HL-60/S4 (cell line): Measurements from ENCODE around the gene KLF6.

Experiments
- in situ Hi-C: fragments of 300-500 bp; cut with MboI; formaldehyde crosslinking; loops from 2 replicates; pipeline ENCODE4 v1.14.3; 2022; ENCODE audit warnings: low sequenced_read_pairs

Gene KLF6

DNA sequence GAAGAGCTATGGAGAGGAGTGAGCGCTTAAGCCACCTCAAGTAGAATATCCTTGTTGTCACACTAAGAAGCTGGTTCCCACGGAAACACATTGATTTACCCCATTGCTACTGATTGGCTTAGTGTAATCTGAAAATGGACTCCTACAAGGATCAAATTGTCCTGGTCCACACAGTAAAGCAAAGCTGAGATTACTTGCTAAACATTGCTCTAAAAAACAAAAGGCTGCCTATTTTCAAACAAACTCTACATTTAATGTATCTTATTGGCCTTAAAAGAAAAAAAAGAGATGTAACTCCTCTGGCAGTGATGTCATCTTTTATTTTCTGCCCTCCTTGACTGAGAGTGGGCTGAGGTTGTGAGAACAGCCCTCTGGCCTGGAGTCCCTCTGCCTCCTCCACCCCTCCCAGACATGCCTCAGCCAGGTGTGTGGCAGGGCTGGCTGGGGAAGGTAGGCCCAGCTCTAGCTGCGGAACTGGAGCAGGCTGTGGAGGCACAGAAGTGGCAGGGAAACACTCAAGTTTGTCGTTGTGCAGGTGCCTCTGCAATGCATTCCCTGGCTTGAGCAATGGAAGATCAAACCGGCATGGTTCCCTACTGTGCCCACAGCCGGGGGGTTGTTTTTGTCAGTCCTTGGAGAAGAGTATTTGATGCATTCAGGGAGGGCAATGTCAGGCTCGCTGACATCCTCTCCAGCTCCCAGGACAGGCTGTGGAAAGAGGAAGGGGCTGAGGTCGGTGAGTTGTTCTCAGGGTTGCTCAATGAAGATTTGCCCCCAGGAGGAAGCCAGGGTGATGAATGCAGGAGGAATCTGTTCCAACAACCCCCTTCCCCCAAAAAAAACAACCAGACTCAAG lies 9.1 kb downstream of the KLF6 start:
- in situ Hi-C loops, result no loop called here

DNA sequence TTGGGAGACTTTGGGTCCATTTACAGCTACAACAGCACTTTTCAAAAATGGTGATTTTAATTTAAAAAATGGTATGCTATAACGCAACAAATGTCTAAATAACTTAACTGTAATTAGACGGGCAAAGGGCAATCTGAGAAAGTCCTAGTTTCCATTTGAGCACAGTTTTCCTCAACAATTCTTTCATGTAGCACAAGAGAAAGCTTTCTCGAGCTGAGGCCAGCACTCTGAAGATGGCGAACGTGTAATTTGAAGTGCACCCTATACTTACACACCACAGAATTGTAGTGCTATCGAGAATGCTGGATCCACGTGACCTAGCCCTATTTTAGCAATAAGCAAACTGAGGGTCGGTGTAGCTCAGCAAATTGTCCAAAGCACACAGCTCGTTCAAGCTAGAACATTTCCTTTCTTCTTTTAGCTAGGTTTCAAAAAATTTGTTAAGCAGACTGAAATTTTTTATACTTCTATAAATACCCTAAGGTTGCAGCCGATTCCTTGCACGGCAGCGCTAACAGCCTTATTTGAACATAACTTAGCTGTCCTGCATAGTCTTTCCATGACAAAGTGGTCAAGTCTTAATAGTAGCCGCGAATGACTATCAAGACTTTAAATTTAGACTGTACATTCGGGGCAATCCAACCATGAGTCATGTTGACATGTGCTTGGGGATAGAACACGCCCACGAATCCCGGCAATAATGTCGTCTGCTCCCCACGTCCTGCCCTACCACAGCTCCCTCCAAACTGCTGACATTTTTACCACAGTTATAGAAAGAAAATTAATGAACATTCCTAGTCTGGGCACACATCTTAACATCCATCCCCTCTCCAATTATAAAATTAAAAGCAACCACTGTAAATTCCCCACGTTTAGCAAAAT lies 10.0 kb downstream of the KLF6 start:
- in situ Hi-C loops, result no loop called here

DNA sequence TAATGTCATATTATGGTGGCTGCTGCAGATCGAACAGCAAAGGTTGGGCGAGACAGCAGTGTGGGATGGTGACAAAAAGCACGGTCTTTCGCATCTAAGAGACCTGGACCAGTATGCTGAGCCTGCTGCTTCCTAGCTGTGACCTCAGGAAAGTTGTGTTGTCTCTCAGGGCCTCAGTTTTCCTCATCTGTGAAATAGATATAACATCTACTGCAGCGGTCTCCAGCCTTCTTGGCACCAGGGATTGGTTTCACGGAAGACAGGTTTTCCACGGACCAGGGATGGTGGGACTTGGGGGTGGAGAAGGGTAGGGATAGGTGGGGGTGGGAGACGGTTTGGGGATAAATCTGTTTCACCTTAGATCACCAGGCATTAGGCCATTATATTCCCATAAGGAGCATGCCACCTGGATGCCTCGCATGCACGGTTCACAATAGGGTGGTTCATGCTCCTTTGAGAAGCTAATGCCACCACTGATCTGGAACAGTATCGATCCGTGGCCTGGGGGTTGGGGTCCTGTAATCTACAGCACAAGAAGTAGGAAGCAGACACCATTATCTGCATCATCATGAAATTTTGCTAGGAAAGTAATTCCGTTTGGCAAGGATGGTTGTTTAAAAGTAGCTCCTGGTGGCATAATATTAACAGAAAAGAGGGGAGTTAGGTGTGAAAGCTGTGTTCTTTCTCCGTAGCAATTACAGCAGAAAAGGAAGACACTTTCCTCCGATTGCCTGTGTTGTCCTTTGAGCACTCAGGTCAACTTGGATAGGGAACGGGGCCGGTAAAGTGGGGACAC lies 10.8 kb downstream of the KLF6 start:
- in situ Hi-C loops, result no loop called here

DNA sequence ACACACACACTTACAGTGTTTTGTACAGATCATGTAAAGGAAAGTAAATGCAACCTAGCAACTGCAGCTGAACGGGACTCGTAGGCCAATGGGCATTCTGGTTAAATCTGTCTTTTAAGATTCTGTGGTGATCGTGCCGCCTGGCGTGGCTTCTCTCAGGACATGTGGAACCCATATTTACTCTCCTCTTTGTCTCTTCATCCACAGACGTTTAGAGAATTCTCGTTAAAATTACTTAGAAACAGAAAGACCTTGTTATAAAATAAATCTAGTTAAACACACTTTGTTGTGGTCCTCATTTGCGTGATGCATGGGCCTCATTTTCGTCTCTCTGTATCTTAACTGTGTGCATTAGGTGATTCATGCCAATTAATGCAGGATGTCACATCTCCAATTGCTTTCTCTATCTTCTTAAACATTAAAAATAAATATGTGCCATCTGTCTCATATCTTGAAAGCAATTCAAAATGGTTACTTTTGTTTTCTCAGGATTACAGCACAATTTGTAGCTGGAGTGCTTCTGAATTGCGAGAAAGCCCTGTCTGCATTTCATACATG lies 11.5 kb downstream of the KLF6 start:
- in situ Hi-C loops, result no loop called here

DNA sequence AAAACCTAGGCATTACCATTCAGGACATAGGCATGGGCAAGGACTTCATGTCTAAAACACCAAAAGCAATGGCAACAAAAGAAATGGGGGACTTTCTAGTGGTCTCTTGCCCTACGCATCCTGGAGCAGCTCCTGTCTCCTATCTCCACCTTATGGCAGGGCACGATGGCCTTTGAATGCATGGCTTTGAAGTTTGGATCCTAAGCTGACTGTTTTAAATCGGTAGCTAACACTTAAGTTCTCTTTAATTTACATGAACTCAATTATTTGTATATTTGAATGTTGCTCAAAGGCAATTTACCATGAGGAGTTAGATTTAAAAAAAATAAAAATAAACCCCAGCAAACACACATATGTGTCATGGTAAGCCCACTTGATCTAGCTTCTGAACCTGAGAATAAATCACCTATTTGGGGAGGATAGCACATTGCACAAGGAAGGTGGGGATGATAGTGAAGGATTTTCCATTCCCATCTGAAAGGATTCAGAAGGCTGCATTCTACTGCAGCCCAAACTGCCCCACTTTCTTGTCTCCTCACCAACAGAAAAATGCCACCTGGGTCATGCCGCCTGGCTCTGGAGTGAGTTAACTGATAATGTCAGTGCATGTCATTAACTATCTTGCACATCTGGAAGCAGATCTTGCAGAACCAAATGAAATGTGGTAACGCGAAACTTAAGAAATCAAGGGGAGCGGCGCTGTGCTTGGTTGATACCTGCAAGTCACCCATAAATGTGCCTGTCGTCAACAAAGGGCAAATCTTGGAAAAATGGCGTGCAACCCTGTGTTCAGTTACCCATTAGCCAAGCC lies 12.4 kb downstream of the KLF6 start:
- in situ Hi-C loops, result no loop called here

DNA sequence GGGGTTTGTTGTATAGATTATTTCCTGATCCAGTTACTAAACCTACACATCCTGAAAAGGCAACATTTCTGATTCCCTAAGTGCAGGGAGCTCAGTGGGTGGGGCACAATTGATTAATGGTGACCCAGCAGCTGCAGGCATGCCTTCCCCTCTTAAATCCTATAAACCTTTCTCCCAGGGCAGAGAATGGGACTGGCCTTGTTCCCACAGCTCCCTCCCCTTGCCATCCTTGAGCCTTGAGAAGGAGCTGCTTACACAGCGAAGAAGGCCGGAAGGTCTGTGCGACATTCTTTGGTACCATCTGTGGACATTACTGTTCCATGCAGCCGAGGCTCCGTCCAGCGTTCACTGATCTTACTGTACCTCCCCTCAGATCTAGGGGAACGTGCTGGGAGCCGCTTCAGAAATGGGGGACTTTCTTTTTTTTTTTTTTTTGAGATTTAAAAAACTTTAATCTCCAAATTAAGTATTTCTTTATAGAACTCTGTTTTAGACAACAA lies 14.3 kb downstream of the KLF6 start:
- in situ Hi-C loops, result no loop called here

DNA sequence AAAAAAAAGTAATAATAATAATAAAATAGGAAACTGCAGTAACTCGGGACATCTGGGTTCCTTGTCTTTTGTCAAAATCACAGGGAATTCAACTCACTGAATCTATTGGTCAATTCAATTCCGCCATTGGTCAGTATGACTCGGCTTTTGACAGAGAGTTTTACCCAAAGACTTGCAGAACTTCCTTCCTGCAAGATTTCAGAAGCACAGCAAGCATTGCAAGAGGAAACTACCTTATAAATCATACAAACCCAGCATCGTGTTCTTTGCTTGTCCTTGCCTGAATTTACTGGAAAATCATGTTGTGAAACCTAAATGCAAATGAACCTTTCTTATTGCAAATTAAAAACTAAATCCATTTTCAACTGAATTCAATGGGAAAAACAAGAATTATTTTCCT lies 15.5 kb downstream of the KLF6 start:
- in situ Hi-C loops, result no loop called here

DNA sequence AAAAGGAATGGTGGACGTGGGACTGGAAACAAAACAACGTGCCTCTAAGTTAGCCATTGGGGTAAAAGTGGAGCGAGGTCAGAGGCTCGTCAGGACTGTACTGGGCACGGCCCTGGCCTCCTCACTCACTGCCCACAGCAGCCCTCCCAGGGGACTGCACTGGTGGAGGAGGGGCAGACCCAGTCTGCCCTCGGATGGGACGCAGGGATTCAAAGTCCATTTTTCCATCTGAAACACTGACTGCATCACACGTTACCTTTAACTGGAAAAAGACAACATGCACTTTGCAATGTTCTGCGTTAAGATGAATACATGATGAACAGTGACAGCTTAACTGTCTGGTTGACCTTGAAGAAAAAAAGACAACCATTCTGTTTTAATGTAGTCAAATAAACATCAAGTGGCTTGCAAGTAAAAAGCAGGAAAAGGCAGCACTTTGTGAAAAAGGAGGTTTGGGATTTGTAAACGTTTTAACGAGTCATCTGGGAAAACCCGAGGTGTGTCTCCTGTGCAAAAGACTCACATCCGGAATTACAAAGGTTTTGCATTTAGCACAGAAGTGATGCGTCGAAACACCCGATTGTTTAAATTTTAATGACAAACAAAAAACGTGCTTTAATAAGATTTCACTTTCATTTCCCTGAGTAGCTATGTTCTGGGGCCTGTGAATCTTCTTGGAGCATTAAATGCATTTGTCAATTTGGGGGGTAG lies 18.8 kb downstream of the KLF6 start:
- in situ Hi-C loops, result no loop called here

DNA sequence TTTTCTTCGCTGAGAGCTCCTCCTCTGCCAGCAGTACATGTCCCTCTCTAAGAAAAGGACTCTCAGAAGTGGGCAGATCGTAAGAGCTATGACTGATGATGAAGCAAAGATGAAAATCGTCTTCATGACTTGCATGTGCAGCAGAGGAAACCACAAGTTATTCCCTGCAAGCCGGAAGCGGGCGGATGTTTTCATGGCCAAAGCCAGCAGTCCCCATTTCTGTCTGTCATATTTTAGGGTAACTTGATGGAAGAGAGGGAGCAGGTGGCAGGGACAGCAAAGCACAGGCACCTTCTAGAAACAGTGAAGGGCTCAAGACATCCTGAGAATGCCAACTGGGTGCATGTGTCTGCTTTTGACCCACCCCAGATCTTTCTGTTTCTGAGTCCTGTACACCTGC lies 19.9 kb downstream of the KLF6 start:
- in situ Hi-C loops, result no loop called here

DNA sequence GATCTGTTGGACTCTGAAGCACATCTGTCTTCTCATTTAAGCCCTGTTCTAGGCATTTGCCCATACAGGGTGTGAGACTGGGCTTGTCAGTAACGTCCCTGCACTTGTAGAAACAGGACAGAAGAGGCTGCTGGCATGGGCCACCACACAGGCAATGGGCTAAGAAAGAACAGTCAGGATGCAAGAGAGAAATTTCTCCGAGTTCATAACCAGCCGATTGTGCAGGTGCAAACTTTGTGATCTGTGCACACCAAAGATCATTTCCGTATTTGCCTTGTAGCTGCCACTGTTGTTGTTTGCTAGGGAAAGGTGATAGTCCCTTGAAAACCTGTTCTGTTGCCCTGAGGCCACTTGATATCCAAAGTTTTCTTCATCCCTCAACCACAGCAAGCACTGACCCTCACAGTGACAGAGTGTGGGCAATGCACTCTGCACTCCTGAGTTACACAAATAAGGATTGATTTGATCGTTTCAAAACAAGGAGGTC lies 20.3 kb downstream of the KLF6 start:
- in situ Hi-C loops, result no loop called here

DNA sequence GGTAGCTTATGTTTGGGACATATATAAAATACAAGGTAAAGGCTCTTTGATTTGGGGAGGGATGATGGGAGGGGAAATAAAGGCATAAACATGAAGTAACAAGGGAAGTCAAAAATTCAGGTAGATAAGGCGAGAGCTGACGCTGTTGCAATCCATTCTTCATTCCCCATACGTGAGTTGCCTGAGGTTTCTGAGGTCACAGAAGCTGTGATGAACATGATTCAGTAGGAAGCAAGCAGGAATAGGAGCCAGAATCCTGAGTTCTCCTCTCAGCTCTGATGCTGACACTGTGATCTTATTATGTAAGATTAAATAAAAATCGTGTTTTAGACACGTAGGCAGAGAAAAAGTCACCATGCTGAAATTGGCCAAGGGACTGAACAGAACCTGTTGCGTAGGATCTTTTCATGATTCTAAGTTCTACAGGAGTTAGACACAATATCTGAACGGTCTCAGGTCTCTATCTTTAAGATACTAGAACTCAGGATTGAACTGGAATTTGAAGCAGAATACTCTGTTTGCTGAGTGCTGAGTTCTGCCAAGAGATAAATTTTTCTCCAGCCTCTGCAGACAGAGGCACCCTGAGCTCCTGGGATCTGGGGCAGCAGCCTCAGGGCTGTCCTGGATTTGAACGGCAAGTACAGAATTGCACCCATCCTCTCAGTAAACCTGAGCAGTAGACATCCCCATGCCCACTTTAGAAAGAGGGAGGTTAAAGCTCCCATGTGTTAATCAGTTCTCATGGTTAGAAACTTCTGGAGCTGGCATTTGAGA lies 21.0 kb downstream of the KLF6 start:
- in situ Hi-C loops, result no loop called here

DNA sequence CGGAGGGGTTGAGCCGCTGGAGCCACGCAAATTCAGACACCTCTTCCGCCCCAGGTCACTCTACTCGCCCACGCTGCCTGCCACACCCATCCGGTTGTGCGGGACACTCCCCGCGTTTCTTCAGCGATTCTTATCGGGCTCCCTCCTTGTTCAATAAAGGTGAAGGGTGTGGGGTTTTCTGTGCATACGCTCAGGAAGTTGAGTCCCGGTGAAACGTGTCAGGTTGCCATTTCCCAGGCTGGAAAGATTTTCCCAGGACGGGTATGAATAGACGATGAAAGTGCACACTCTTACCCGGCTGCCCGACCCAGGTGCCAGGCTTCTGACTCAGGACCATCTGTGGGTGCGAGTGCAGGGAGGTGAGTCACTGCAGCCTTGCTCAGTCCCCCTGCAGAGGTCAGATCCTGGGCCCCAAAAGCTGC lies 22.0 kb downstream of the KLF6 start:
- in situ Hi-C loops, result no loop called here

DNA sequence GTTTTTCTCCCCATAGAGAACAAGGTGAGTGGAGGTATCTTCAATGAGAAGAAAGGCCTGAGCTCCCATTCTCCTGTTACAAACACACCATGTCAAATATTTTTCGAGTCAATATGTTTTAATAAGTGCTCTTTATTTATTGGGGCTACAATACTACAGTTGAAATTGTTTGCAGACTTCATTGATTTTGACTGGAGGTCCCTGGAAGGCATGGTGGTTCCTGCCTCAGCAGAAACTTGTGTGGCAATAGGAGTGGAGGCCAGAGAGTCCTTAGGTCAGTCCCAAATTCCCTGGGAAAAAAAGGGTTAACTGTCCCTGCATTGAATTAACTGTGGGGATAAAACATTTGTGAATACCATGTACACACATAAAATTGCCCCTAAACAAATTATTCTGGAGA lies 22.7 kb downstream of the KLF6 start:
- in situ Hi-C loops, result no loop called here

DNA sequence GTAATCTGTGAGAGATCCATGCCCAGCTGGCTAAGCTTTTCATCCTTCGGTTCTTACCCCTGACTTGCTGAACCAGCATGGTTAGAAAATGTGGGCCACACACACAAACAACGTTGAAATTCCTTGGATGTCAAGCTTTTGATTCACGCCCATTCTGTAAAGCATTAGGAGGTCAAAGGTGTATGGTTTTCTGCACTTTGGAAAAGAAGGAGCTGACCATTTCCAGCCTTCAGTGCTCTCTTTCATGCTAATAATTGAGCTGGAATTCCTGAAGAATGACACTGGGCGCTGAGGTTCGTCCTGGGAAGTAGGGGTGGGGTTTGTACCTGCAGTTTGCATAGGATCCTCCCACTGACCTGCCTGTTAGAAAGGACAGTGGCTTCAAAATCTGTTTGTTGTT lies 23.1 kb downstream of the KLF6 start:
- in situ Hi-C loops, result no loop called here

DNA sequence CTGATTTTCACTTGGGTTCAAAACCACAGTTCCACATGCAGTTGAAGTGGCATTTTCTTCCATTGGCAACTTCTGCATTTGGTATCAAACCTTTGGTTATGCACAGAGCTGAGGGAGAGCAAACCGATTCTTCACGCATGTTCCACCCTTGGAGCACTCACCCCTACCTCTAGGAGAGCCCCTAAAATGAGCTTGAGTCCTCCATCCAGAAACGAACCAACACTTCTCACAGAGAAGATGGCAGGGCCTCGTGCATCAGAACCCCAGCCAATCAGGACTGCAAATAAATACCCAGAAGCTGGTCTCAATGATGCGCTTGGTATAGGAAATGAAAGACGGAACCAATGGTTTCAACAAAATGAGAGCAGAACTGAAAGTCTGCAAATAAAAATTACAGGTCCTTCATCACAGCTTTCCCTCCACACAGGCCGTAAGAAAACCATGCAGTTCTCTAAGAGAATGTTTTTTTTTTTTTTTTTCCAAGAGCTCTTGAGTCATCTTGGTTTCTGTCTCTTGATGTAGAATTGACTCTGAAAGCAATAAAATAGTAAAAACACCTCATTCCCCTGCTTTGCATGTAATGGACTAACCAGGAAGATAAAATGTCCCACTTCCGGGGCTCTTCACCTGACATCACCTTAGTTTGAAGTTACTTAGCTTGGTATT lies 23.9 kb downstream of the KLF6 start:
- in situ Hi-C loops, result no loop called here

DNA sequence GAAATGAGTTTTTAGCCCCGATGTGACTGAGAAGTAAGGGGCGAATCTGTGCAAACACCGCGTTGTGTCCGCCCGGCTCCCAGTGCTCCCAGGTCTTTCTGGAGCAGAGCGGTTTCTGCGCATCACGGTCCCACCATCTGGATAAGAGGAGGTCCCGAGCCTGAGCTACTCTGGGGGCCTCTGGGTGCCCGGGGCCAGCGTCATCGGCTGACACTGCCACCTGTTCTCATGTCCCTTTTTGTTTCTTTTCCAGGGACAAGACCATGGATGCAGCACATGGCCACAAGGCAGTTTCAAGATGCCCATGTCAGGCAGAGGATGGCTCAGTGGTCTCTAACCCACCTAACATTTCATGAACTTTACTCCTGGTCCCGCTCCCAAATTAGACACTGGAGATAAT lies 24.9 kb downstream of the KLF6 start:
- in situ Hi-C loops, result no loop called here

DNA sequence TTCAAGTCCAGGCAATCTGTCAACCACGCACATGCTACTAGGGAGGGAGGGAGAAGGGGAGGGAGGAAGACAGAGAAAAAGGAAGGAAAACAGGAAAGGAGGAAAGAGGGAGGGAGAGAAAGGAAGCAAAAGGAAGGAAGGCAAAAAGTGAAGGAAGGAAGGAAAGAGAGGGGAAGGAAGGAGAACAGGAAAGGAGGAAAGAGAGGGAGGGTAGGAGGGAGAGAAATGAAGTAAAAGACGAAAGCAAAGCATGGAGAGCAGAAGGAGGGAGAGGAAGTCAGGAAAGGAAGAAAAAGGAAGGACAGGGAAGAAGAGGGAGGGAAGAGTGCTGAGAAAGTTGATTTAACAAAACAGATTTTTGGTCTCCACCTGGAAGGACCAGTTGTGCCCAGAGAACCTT lies 25.6 kb downstream of the KLF6 start:
- in situ Hi-C loops, result no loop called here

DNA sequence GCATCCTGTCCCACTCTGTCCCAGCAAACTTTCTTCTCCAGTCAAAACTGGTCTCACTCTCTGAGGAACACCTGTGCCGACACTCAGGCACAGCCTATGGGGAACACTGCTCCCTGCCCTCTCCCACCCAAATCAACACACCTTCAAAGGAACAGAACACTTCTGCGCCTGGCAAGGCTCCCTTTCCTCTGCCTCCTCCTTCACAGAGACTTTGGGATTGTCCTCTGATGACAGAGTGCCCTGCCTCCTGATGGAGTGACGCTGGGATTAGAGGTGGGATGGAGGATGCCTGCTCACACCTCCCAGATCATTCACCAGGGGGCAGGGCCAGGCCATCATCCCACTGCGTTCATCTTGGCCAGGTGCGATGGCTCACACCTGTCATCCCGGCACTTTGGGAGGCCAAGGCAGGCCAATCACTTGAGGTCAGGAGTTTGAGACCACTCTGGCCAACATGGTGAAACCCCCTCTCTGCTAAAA lies 26.5 kb downstream of the KLF6 start:
- in situ Hi-C loops, result no loop called here
